Activated T-helper 9 cell treated with anti-CD3 and anti-CD28 coated beads, Interleukin-2, amount 50 U/mL, for 16 hours (primary cell): Measurements from ENCODE around the gene TNRC6A.
"Not testable (repeated sequence)": the region's sequence is repeated elsewhere in the genome, so short reads cannot be mapped to it uniquely, and the experiment has no call there.

Experiments
- DNase-seq: peaks from one replicate; pipeline ENCODE4 v3.0.0-alpha.2; 2020; ENCODE audit warnings: low read depth

TNRC6A gene

DNA sequence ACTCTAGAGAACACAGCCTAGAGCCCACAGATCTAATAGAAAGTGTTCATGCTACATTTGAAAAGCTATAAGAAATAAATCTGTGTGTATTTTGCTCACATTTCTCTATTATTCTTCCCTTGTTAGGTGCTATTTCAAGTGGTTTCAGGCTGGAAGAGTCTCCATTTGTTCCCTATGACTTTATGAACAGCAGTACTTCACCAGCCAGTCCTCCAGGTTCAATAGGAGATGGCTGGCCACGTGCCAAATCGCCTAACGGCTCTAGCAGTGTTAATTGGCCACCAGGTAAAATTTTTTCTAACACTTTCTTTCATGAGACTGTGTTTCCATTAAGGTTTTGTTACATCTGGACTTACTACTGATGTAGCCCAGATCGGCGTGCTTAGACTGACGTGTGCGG is 85.6 kb downstream of the TNRC6A start:
- DNase-seq: no peak

DNA sequence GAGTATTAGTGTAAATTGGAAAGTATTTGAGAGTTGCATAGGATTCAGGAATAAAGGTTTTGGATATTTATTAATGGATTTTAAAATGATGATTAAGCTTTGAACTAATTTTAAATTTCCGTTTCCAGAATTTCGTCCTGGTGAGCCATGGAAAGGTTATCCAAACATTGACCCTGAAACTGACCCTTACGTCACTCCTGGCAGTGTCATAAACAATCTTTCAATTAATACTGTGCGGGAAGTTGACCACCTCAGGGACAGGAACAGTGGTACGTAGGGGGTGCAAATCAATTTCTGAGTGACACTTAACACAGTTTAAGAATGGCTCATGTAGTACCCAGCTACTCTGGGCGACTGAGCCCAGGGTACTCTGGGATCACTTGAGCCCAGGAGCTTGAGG is 87.2 kb downstream of the TNRC6A start:
- no peak for DNase-seq

DNA sequence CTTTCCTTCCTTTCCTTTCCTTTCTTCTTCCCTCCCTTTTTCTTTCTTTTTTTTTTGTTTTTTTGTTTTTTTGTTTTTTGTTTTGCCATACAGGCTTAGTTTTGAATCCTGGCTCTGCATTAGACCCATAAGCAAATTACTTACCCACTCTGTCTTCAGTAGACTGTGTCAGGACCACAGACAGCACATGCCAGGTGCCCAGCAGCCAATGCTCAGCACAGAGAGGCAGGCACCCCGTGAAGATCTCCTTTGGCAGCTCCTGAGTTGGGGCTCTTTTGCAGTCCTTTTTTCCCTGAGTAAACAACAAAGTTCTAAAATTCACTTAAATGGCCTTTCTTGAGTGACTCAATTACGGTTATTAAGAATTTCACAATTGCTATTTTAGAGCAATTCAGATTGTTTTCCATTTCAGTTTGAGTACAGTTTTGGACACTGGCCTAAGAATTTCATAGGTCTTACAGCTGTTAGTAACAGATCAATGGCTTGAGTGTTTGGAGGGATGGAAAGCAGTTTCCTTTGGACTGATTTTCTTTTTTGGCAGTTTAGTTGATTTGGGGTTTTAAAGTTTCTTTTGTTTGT is 90.1 kb downstream of the TNRC6A start:
- no peak for DNase-seq

DNA sequence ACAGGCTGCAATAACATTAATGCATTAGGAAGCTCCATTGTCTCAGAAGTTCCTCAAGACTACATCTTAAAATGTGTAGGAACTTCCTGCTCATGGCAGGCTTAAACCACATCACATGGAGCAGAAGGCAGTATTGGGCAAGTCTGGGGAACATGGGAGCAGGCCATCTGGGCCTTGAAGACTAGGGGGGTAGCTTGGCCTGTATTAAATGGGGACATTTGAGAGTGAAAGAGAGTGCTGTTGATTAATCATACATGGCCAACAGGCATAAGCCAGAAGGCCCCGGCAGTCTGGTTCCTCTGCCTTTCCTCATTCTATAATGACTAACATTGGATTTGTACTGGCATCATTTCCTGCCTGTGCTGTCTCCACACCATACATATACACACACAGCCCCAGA is 91.1 kb downstream of the TNRC6A start:
- DNase-seq: no peak

DNA sequence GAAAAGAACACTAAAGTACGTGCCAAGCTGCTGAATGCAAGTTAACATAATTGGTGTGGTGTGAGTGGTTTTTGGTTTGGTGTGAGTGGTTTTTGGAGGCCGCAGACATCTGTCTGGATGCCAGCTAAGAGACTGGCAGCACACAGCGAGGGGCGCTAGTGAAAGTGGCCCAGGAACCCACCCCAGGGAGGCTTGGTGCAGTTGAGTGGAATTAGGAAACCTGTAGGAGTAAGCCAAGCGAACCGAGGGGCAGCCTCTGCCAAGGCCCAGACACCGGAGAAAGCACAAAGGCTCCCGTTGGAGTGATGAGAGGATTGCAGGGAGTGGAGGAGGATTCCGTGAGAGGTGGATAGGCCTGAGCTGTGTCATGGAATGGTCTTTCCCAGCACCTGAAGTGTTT is 91.7 kb downstream of the TNRC6A start:
- no peak for DNase-seq

DNA sequence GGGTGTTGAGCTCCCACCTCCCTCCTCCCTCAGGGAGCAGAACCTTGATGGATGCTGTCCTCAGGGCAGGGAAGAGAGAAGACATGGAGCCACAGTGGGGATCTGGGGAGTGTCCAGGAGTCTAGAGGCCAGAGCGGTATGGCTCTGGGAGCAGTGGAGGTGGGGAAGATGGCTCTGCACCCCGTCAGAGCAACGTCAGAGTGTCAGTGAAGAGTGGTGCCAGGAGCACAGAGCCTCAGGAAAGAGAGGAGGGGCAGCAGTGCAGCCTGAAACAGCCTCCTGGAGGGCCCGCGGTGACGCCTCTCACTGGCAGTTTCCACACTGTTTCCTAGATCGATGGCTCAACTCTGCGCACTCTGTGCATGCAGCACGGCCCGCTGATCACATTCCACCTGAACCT is 93.1 kb downstream of the TNRC6A start:
- DNase-seq: no peak

DNA sequence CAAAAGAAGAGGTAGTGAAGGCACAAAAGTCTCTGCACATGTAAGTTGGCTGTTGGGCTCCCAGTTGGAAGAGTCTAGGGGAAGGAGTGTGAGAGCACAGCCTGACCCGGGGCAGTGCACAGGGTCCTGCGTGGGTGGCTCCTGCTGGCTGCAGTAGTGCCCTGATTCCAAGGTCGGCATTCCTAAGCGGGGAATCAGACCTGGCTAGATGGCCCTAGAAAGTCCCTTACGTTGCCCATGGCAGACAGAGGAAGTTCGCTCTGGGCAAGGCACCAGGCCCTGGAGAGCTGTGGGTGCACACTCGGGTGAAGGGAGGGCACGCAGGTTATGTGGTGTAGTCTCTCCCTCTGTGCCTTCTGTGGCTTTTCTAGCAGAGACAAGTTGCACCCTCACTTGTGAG is 93.5 kb downstream of the TNRC6A start:
- no peak for DNase-seq

DNA sequence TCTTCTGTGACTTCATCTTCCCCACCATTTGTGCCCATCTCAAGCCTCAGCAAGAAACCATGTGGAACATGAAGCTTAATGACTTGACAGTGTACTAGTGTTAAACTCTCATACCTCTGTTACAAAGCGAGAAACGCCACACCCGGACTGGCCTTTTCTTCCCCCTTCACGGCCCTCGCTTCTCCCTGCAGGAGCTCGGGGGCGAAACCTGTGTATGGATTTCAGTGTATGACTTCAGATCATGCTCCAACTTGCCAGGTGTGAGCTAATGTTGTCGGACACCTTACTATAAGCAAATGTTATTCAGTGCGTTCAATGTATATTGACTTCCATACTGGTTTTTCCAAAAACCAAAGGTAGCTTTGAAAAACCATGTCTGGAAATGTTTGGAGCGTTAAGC is 96.2 kb downstream of the TNRC6A start:
- no peak for DNase-seq

DNA sequence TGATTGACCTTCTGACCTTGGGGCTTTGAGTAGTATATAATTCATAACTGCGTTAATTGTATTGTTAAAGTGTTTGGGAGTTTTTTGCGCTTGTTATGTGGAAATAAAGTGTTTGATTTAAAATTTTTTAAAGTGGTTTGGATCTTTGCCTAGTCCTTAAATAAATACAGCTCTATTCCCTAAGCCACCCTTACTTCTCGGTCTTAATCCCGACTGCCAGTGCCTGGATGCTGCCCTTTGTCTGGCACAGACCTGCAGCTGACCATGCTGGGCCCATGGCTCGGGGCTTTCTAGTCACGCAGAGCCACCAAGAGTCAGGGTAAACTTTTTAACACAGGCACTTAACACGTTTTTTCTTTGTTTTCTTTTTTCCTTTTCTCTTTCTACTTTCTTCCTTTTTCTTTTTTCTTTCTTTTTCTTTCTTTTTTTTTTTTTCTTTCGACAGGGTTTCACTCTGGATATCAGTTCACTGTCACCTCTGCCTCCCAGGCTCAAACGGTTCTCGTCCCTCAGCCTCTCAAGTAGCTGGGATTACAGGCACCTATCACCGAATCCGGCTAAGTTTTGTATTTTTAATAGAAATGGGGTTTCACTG is 96.7 kb downstream of the TNRC6A start:
- DNase-seq: no peak

DNA sequence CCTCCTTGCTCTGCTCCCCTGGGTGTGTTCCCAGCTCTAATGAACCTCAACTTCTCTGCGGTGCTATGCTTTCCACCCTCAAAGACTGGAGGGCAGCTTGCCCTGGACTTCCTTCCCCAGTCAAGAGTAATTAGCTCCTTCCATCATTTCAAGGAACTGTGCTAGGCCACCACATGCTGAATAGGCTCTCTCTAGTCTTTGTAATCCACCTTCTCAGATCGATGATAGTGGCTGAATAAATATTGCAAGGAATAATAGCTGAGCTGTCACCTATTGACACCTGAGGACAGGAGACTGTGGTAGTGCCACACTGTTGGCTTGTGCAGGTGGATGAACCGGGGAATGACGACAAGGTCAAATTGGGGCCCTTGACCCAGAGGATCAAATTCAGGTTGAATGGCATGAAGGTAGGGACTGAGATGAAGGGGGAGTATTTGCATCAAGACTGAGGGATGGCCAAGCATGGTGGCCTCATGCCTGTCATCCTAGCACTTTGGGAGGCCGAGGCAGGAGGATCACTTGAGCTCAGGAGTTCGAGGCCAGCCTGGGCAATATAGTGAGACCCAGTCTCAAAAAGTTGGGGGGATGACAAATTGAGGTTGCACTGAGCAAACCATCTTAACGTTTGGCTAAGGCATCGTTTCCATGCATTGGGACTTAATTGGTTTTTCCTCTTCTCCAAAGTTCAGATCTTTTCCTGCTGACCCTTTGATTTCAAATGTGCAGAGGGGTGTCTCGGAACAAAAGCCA is 97.5 kb downstream of the TNRC6A start:
- DNase-seq: no peak

DNA sequence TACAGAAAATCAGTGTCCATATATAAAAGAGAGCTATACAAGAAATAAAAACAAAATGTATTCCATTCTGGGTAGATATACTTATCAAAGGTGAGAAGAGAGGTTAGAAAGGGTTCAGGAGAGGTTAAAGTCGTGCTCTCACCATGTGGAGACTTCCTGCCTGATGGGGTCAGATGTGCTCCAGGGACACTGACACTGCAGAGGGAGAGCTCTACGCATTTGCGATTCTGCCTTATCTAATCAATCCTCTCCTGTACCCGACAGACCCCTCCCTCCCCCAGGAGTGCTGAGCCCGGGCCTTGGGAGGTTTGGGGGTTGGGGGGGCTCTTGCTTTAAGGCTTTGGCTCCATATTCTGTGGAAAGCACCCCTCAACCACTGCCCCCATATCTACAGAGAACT is 99.7 kb downstream of the TNRC6A start:
- no peak for DNase-seq

DNA sequence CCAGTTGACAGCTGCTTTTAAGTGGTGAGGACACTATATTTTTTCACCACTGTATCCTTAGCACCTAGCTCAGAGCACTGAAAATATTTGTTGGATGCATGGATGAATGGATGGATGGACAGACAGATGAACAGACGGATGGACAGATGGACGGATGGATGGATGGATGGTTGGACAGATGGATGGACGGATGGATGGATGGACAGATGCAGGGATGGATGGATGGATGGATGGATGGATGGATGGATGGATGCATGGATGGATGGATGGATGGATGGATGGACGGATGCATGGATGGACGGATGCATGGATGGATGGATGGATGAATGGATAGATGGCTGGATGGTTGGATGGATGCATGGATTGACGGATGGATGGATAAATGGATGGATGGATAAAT is 103.9 kb downstream of the TNRC6A start:
- no peak for DNase-seq

DNA sequence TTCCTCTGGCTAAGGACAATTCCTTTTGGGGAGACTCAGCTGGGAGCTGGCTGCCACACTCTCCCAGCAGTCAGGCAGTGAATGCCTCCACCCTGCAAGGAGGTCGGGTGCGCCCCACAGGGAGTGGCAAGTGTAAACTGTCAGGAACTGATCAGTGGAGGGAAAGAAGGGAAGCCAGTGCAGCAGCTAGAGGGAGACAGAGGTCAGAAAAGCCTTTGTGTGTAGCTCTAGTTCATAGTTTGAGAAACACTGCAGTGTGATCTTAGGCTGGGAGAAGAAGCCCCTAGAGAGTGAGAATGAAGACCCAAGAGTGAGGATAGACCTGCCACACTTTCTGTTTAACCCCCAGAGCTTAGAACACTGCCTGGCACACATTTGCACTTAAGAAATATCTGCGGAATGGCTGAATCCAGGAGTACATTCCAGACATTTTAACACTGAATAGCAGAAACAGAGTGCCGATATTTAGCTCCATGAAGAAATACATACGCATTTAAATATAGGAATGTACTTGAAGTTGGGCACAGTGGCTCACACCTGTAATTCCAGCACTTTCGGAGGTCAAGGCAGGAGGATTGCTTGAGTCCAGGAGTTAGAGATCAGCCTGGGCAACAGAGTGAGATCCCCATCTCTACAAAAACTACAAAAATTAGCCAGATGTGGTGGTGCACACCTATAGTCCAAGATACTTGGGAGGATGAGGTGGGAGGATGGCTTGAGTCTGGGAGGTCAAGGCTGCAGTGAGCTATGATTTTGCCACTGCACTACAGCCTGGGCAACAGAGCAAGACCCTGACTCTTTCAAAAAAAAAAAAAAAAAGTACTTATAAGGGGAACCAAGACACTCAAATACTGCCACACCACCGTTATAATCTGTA is 105.2 kb downstream of the TNRC6A start:
- no peak for DNase-seq

DNA sequence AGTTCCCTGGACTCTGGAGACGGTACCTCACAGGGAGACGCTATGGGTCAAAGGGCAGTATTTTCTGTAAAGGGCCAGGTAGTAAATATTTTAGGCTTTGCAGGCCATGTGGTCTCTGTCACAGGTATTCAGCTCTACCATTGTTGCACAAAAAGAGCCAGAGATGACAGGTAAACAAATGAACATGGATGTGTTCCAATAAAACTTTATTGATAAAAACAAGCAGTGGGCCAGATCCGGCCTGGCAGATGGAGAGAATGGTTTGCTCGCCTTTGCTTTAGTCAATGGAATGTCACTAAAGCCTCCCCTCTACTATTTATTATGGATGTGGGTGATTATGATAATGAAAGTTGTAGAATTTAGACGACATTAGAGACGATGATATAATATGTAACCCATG is 107.4 kb downstream of the TNRC6A start:
- no peak for DNase-seq

DNA sequence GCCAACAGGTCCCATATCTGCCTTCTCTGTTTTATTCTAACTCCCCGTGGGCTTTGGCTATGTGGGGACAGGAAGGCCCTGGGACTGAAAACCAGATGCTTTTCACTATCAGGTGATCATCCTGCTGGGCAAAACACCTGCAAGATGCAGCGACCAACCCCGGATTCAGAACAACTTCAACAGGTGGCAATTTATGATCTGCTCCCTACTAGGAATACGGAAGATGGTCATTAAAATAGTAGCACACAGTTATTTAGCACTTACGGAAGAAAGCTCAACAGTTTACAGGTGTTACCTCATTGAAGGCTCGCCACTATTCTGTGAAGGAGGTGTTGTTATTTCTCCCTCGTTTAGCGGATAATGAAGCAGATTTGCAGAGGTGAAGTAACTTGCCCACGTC is 108.5 kb downstream of the TNRC6A start:
- DNase-seq: no peak

DNA sequence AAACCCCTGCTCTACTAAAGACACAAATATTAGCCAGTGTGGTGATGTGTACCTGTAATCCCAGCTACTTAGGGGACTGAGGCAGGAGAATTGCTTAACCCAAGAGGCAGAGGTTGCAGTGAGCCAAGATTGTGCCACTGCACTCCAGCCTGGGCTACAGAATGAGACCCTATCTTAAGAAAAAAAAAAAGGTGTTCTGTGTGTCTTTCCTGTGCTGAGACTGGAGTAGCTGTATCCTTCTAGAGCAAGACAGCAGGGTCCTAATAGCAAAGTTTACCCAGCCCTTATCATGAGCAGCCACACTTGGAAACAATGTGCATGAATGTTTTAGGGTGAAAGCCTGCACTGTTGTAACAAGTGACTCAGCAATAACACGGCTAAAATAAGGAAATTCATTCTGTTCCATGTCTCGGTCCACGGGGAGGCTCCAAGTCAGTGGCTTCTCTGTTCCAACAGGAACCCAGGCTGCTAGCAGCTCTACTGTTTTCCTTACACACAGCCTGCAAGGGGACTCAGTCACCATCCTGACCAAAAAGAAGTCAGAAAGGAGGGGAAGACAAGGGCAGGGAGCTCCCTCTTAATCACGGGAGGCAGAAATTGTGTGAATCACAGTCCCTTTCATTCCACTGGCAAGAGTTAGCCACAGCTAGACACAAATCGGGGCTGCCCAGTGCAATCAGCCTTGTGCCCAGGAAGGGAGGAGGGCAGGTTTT is 109.3 kb downstream of the TNRC6A start:
- DNase-seq: no peak

DNA sequence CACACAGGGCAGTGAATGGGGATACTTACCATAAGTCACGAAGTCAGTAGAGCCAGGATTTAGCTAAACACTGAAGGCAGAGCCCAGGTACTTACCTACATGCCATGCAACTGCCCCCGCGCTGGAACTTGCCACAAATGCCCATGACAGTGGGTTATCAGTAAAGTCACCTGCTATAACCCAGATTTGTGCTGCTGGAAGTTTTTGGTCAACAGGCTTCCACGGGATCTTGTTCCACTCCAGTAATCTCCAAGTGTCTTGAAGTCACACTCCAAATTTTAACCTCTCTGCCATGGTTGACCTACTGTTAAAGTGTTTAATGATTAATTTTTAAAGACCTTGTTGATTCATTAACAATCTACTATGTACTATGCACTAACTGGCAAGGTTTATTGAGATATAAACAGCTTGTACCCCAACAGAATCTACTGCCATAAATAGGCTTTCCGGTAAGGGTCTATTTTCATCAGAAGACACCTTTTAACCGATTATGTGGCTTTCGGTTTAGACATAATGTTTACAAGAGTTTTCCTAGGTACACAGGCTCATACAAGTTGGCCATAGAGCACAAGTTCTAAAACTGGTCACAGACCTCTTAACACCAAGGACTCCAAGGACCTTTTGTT is 110.0 kb downstream of the TNRC6A start:
- DNase-seq: no peak

DNA sequence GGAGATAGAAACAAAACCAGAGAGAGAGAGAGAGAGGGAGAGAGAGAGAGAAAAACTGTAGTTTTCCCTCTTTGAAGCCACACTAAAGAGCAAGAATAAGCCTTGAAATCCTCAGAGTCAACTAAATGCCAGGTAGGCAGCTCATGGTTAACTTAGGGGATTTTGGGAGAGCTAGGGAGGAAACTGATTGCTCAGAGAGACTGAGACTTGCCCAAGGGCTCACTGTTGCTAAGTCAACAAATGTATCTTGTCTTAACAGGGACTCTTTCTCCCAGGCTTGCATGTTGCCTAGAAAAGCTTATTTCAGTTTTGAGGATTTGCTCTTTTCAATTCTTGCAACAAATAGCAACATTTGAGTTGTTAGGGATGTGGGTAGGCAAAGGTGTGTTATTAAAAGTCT is 111.8 kb downstream of the TNRC6A start:
- no peak for DNase-seq

DNA sequence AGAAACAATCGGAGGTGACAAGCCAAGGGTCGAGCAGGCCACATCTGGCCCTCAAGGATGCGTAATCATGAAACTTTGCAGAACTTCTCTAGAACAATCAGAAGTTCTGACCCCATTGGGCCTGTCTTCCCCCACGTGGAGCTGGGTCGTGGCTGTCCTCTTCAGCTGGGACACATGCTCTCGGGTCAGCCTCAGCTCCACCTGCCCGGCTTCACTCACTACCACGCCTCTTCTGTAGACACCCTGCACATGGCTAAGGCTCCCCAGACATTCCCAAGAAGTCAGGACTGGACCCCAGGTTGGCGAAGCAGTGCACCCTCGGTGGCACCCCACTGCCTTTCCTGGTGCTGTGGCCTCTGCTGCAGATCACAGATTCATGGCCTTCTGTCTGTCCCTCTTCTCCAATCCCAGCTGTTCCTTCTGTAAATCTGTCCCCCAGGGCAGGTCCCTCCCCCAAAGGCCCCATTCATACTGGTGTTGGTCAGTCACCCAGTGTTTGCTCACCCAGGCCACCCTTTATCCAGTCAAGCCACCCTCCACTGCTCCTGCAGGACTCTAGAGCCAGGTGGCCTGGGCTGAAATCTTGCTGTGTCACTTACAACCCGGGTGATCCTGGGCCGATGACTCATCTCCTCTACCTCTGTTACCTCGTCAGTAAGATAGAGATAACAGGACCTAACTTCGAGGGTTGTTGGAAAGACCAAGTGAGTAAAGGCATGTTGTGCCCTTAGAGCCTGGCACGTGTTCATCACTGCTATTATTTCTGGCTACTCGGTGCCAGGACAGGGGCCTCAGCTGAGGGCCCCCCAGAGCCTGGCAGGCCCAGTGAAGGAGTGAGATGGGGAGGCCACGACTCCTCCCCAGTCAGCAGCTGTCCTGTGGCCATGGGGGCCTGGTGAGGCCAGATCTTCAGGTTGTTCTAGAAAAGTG is 114.9 kb downstream of the TNRC6A start:
- no peak for DNase-seq

DNA sequence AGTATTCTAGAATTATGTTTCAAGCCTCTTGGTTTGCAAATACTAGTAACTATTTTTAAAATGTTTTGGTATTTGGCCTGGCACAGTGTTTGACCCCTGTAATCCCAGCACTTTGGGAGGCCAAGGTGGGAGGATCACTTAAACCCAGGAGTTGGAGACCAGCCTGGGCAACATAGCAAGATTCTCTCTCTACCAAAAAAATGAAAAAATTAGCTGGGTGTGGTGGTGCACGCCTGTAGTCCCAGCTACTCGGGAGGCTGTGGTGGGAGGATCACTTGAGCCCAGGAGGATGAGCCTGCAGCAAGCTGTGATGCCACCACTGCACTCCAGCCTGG is 115.5 kb downstream of the TNRC6A start:
- DNase-seq: not testable (repeated sequence)
